ENCODE data around the gene WDR38.

DNA sequence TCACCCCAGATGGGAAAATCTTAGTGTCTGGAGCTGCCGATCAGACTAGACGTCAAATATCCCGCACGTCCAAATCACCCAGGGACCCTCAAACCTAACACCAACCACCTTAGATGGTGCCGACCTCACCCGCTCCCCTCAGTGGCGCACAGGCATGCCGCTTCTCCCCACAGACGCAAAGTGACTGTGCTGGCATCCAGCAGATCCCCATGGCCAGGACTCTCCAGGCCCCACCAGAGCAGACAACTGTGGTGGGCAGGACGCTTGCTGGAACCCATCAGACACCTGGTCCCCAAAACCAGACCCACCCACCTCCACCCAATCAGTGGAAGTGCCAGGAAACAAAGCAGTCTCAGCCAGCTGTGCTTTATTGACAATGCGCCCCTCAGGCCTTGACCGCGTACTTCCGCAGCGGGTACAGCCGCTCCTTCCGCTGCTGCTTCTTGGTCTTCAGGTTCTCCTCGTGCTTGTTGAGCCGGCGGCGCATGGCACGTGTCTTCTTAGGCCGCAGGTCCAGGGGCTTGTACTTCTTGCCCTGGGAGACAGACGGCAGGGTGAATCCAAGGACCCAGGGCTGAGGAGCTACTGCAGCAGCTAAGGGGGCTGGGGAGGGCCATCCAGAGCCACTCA lies 4.4 kb downstream of the WDR38 start:
- no peak for TF ChIP-seq POLR2A (IDR thresholded peaks at IDR 0.05; ENCODE audit: low read length)
- TF ChIP-seq GATA1 (IDR thresholded peaks at IDR 0.05; ENCODE audit: low read depth, low read length): no peak

Data from erythroblast (primary cell).